ENCODE measurements around the gene SYT2. TPM values are rescaled to one million over a fixed set of nuclear protein-coding genes. Genes with fewer than 3 reads are reported as not detected.
"Not testable (repeated sequence)": the region's sequence is repeated elsewhere in the genome, so short reads cannot be mapped to it uniquely, and the experiment has no call there.

The SYT2 gene
- total RNA-seq, 1 donor from 2014 or later = not detected

- no peaks in the 10 kb centered on the region for H3K36me3 ChIP-seq
- H3K4me3 ChIP-seq = no peak overlapping the region
- no peaks in the 10 kb centered on the region for H3K27me3 ChIP-seq (ENCODE audit: low read depth)
- ATAC-seq (no peak), DNase-seq (no peak)
- peaks cover 16% of the 10 kb centered on the region for H3K4me1 ChIP-seq
- intact Hi-C loops (cut with DNase I) = no loop called here
- no peak overlapping the region for H3K27ac ChIP-seq
- H3K9me3 ChIP-seq = no peaks in the 10 kb centered on the region
- TF ChIP-seq CTCF (IDR thresholded peaks at IDR 0.05) = no peak
Observed at GRCh38 chr1:202551683-202552082, 158.6 kb downstream of the SYT2 start.

GRCh38 chr1:202550088-202550487, 160.2 kb downstream of the SYT2 start:
- intact Hi-C loops (cut with DNase I); H3K4me3 ChIP-seq; ATAC-seq; H3K36me3 ChIP-seq; H3K9me3 ChIP-seq; DNase-seq; H3K27me3 ChIP-seq (ENCODE audit: low read depth); H3K27ac ChIP-seq: not testable (repeated sequence)
- peaks cover 16% of the 10 kb centered on the region for H3K4me1 ChIP-seq

GRCh38 chr1:202547215-202547614, 163.0 kb downstream of the SYT2 start:
- no peak for TF ChIP-seq CTCF (IDR thresholded peaks at IDR 0.05)
- ATAC-seq = no peak
- H3K36me3 ChIP-seq = no peaks in the 10 kb centered on the region
- H3K9me3 ChIP-seq = no peaks in the 10 kb centered on the region
- no peak for DNase-seq
- no peak overlapping the region for H3K27ac ChIP-seq
- no peaks in the 10 kb centered on the region for H3K4me1 ChIP-seq
- intact Hi-C loops (cut with DNase I) = no loop called here
- no peaks in the 10 kb centered on the region for H3K27me3 ChIP-seq (ENCODE audit: low read depth)
- H3K4me3 ChIP-seq = no peak overlapping the region

- ATAC-seq = not testable (repeated sequence)
Observed at GRCh38 chr1:202546796-202547195, 163.5 kb downstream of the SYT2 start.

GRCh38 chr1:202546377-202546776, 163.9 kb downstream of the SYT2 start:
- H3K27ac ChIP-seq = peak overlapping the region; percentile 39

More at GRCh38 chr1:202546796-202547195, 163.5 kb downstream of the SYT2 start:
- H3K9me3 ChIP-seq; H3K4me1 ChIP-seq; intact Hi-C loops (cut with DNase I); H3K27me3 ChIP-seq (ENCODE audit: low read depth); DNase-seq; H3K4me3 ChIP-seq; H3K36me3 ChIP-seq: not testable (repeated sequence)
- peak overlapping the region; percentile 39 for H3K27ac ChIP-seq

GRCh38 chr1:202545647-202546303, 164.5 kb downstream of the SYT2 start:
- DNase-seq; H3K4me3 ChIP-seq; H3K4me1 ChIP-seq; H3K27ac ChIP-seq; H3K27me3 ChIP-seq (ENCODE audit: low read depth); intact Hi-C loops (cut with DNase I); ATAC-seq; H3K36me3 ChIP-seq; H3K9me3 ChIP-seq: not testable (repeated sequence)

More at GRCh38 chr1:202546377-202546776, 163.9 kb downstream of the SYT2 start:
- intact Hi-C loops (cut with DNase I); H3K27me3 ChIP-seq (ENCODE audit: low read depth); H3K9me3 ChIP-seq; DNase-seq; H3K36me3 ChIP-seq; H3K4me1 ChIP-seq; H3K4me3 ChIP-seq: not testable (repeated sequence)
- peak; percentile 19 to 29 for ATAC-seq

- H3K27ac ChIP-seq, H3K36me3 ChIP-seq, ATAC-seq: not testable (repeated sequence)
Observed at GRCh38 chr1:202544766-202545449, 165.3 kb downstream of the SYT2 start.

GRCh38 chr1:202543537-202543936, 166.7 kb downstream of the SYT2 start:
- DNase-seq; ATAC-seq; H3K4me1 ChIP-seq; intact Hi-C loops (cut with DNase I); H3K27me3 ChIP-seq (ENCODE audit: low read depth); H3K9me3 ChIP-seq; H3K36me3 ChIP-seq: not testable (repeated sequence)
- Histone ChIP-seq H3K4me3 (peak overlapping the region; percentile 7), H3K27ac (peak overlapping the region; percentile 37)

More at GRCh38 chr1:202544766-202545449, 165.3 kb downstream of the SYT2 start:
- H3K27me3 ChIP-seq (ENCODE audit: low read depth); H3K9me3 ChIP-seq; H3K4me1 ChIP-seq; H3K4me3 ChIP-seq; DNase-seq; intact Hi-C loops (cut with DNase I): not testable (repeated sequence)

- H3K4me1 ChIP-seq; ATAC-seq; H3K9me3 ChIP-seq; H3K27me3 ChIP-seq (ENCODE audit: low read depth); intact Hi-C loops (cut with DNase I); DNase-seq; H3K36me3 ChIP-seq: not testable (repeated sequence)
- H3K4me3 ChIP-seq = peak overlapping the region; percentile 42
- H3K27ac ChIP-seq = peak overlapping the region; percentile 34
Observed at GRCh38 chr1:202542415-202542814, 167.8 kb downstream of the SYT2 start.

GRCh38 chr1:202540858-202541257, 169.4 kb downstream of the SYT2 start:
- H3K9me3 ChIP-seq; H3K27me3 ChIP-seq (ENCODE audit: low read depth); intact Hi-C loops (cut with DNase I); H3K4me1 ChIP-seq; ATAC-seq; H3K36me3 ChIP-seq; DNase-seq: not testable (repeated sequence)
- peak overlapping the region; percentile 42 for H3K4me3 ChIP-seq
- peak overlapping the region; percentile 76 for H3K27ac ChIP-seq
